ENCODE data around the gene CYP27C1. TPM values are rescaled to one million over a fixed set of nuclear protein-coding genes. Genes with fewer than 3 reads are reported as not detected.

CYP27C1 gene
- total and polyA plus RNA-seq, 2 experiments from 2014 or later: 1.8 to 2.9 TPM

- no peak for TF ChIP-seq ZNF462 (CRISPR knock-in tag; IDR thresholded peaks at IDR 0.05)
Measured at GRCh38 chr2:127199223-127199622, 20.9 kb downstream of the CYP27C1 start (continued).

GRCh38 chr2:127197475-127198385, 22.4 kb downstream of the CYP27C1 start:
- H3K4me3 Mint-ChIP-seq: no peak overlapping the region
- Histone ChIP-seq H3K27ac (ENCODE audit: low read depth) (no peak overlapping the region), H3K9me2 (ENCODE audit: insufficient read depth) (no peaks in the 10 kb centered on the region), H2AFZ (no peak overlapping the region), H3F3A (replicated peaks; ENCODE audit: low read depth) (0 out of 2 replicates have a peak, but pooled peaks cover 3% of the 10 kb centered on the region), H3K27me3 (ENCODE audit: insufficient read depth) (no peaks in the 10 kb centered on the region), H3K36me3 (ENCODE audit: insufficient read depth) (no peaks in the 10 kb centered on the region), H4K20me1 (replicated peaks; ENCODE audit: insufficient read depth) (no peaks in the 10 kb centered on the region), H3K79me2 (replicated peaks; ENCODE audit: insufficient read depth) (no peaks in the 10 kb centered on the region), H3K4me3 (no peak overlapping the region), H3K4me2 (no peak overlapping the region), H3K4me1 (ENCODE audit: insufficient read depth) (peaks cover 21% of the 10 kb centered on the region)
- no peak for TF ChIP-seq ZNF331 (CRISPR knock-in tag; IDR thresholded peaks at IDR 0.05; ENCODE audit: low read depth)
- no peak for TF ChIP-seq NANOG (IDR thresholded peaks at IDR 0.05; ENCODE audit: borderline replicate concordance)
- TF ChIP-seq CTCF (conservative IDR thresholded peaks at IDR 0.05; ENCODE audit: low read depth in 2 of 2): peak; percentile 71 to 91
- TF ChIP-seq POLR2AphosphoS5 (IDR thresholded peaks at IDR 0.05; ENCODE audit: low read depth): no peak
- no peak for TF ChIP-seq EZH2 (IDR thresholded peaks at IDR 0.05; ENCODE audit: low read depth, unreplicated experiment)
- peaks cover 32% of the 10 kb centered on the region for H3K4me1 Mint-ChIP-seq
- peaks cover 14% of the 10 kb centered on the region for H3K9me3 Mint-ChIP-seq
- peaks cover 7% of the 10 kb centered on the region for H3K27me3 Mint-ChIP-seq (ENCODE audit: insufficient read depth, low read depth, poor library complexity)
- DNase-seq (ENCODE audit: low spot score) (peak; percentile 83), ATAC-seq (peak; percentile 87)
- H3K36me3 Mint-ChIP-seq (ENCODE audit: low read depth): peaks cover 15% of the 10 kb centered on the region
- no peak overlapping the region for H3K27ac Mint-ChIP-seq

Data from GM23338 (cell line).